GM12878 (cell line): ENCODE data around the gene LTB. TPM values are rescaled to one million over a fixed set of nuclear protein-coding genes. Genes with fewer than 3 reads are reported as not detected.

Experiments used
- CBX5 ChIP-seq: sonication (generic); IDR thresholded peaks from 2 replicates; pipeline ENCODE4 v1.6.1; 2016; ENCODE audit warnings: low read depth, moderate library complexity, mild to moderate bottlenecking, inconsistent platforms
- CHD1 ChIP-seq: IDR thresholded peaks from 2 replicates; pipeline ENCODE4 v1.6.1; 2012; ENCODE audit warnings: low read depth, low read length, improper control_type of control experiment
- FOXM1 ChIP-seq: IDR thresholded peaks from 2 replicates; pipeline ENCODE4 v1.6.1; 2012; ENCODE audit warnings: low read depth, mild to moderate bottlenecking, inconsistent platforms, low read length, moderate library complexity
- GABPA ChIP-seq: IDR thresholded peaks from 2 replicates; pipeline ENCODE4 v1.6.1; 2014; ENCODE audit warnings: antibody characterized with exemption, low read depth, mild to moderate bottlenecking, inconsistent platforms
- HDAC6 ChIP-seq: fragments of 200-600 bp; sonication (generic); IDR thresholded peaks from one replicate; pipeline ENCODE4 v1.8.0; 2017; ENCODE audit warnings: antibody characterized with exemption; ENCODE audit not compliant: unreplicated experiment
- IKZF2 ChIP-seq, 2 experiments: fragments of 450-650 bp; IDR thresholded peaks; 2 replicates each; pipeline ENCODE4 v1.6.1; 2017; ENCODE audit warnings: mild to moderate bottlenecking in 2 of 2, moderate library complexity in 2 of 2
- JUNB ChIP-seq: IDR thresholded peaks from 2 replicates; pipeline ENCODE4 v1.6.1; 2016; ENCODE audit warnings: antibody characterized with exemption, mild to moderate bottlenecking
- MEF2B ChIP-seq: fragments of 450-650 bp; IDR thresholded peaks from 2 replicates; pipeline ENCODE4 v1.6.1; 2018; ENCODE audit warnings: mild to moderate bottlenecking, moderate library complexity; ENCODE audit not compliant: partially characterized antibody, poor library complexity, severe bottlenecking
- MXI1 ChIP-seq: fragments of 150-350 bp; IDR thresholded peaks from 2 replicates; pipeline ENCODE4 v1.6.1; 2011; ENCODE audit warnings: low read depth, mild to moderate bottlenecking, inconsistent platforms, low read length, improper control_type of control experiment
- TBL1XR1 ChIP-seq: IDR thresholded peaks from 2 replicates; pipeline ENCODE4 v1.6.1; 2012; ENCODE audit warnings: low read depth, low read length, improper control_type of control experiment
- TCF3 ChIP-seq: IDR thresholded peaks from 2 replicates; pipeline ENCODE4 v1.6.1; 2012; ENCODE audit warnings: low read depth, mild to moderate bottlenecking, low read length, borderline replicate concordance; ENCODE audit not compliant: insufficient read depth
- TCF7 ChIP-seq: IDR thresholded peaks from 2 replicates; pipeline ENCODE4 v1.6.1; 2014; ENCODE audit warnings: antibody characterized with exemption, borderline replicate concordance
- polyA plus RNA-seq, 11 experiments: library from polyadenylated mRNA; depleted of rRNA in 4 of 11; unstranded in 6 of 11; stranded (reverse) in 5 of 11; fragments of >200 nt; fragmentation: Nextera tagmentation in 4 of 11; fragmentation: Illumina TruSeq in 1 of 11; extraction: Ambion mirVana in 4 of 11; extraction: Trizol in 1 of 11; gene quantifications; 1 replicate in 1 of 11; 2 replicates in 10 of 11; pipeline versions ENCODE4 v1.2.1 to v1.2.3, GENCODE V29; 2011 to 2016; ENCODE audit warnings: inconsistent platforms in 2 of 11, missing spikeins in 2 of 11, low read depth in 1 of 11
- total RNA-seq, 4 experiments: library from RNA; depleted of rRNA in 3 of 4; stranded (reverse); fragments of >200 nt in 3 of 4; fragmentation: Illumina TruSeq in 1 of 4; extraction: Trizol in 1 of 4; gene quantifications; 2 replicates each; pipeline versions ENCODE4 v1.2.1 to v1.2.3, GENCODE V29; 2013 to 2021
- TF ChIP-seq, protein P1 (sequence below): IDR thresholded peaks from 2 replicates; pipeline ENCODE4 v1.6.1; 2011; ENCODE audit warnings: borderline replicate concordance, low read depth, mild to moderate bottlenecking, moderate library complexity, low read length; ENCODE audit not compliant: insufficient read depth, poor library complexity, severe bottlenecking
- TF ChIP-seq, protein P2 (sequence below): IDR thresholded peaks from 2 replicates; pipeline ENCODE4 v1.6.1; 2012; ENCODE audit warnings: low read depth, low read length, improper control_type of control experiment
- TF ChIP-seq, protein P3 (sequence below): fragments of 450-650 bp; formaldehyde crosslinking; IDR thresholded peaks from 2 replicates; pipeline ENCODE4 v1.4.0; 2020; ENCODE audit warnings: mild to moderate bottlenecking, moderate library complexity
- TF ChIP-seq, protein P4 (sequence below): fragments of 450-650 bp; IDR thresholded peaks from 2 replicates; pipeline ENCODE4 v1.6.1; 2016; ENCODE audit warnings: mild to moderate bottlenecking
- TF ChIP-seq, protein P5 (sequence below): fragments of 450-650 bp; IDR thresholded peaks from 2 replicates; pipeline ENCODE4 v1.6.1; 2017; ENCODE audit warnings: mild to moderate bottlenecking, low read depth, inconsistent platforms; ENCODE audit not compliant: poor library complexity, severe bottlenecking
- TF ChIP-seq, protein P6 (sequence below): IDR thresholded peaks from 2 replicates; pipeline ENCODE4 v1.6.1; 2012; ENCODE audit warnings: low read depth, low read length, improper control_type of control experiment

Gene LTB
- total and polyA plus RNA-seq, 10 of the 15 experiments (the other 5 are each of a cell fraction or from before 2014, with no cell fraction given) = 0.71 to 74.3 (median 20.0) TPM

DNA sequence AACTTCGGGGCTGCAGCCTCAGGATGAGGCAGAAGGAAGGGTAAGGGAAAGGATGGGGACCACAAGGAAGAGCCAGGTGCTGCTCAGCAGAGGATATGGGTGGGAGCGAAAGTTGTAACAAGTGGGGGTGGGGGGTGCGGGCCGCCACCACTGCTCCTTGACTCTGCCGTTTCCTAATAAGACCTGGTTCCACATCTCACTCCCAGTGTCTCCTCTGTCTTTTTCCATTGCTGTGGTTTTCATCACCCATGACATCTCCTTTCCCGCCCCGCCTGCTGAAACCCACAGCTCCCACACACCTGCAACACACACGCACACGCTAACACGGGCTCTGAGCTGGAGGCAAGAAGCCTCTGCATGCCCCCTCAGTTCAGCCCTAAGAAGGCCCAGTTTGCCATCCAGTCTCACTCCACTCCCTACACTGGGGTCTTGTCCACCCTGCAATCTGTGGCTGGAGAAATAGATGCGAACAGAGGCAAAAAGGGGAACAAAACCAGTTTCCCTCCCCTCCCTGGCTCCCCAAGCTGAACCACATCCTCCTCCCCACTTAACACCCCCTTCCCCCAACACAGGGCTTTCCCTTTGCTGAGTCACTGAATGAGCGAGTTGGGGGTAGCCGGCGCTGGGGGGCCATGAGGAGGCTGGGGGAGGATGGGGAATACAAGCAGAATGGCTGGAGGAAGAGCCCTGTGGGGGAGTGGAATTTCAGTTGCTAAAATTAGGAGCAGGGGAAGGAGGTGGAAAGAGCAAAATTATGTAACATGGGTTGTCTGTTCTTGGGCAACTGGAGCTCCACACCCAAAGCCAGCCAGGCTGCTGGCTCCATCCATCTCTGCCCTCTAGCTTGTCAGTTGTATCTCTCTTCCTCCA lies 23.4 kb downstream of the LTB start (continued):
- peak; percentile 75 for TF ChIP-seq GABPA
- peak; percentile 95 for TF ChIP-seq FOXM1
- TF ChIP-seq TCF3 = peak; percentile 89
- TF ChIP-seq, protein P1, sequence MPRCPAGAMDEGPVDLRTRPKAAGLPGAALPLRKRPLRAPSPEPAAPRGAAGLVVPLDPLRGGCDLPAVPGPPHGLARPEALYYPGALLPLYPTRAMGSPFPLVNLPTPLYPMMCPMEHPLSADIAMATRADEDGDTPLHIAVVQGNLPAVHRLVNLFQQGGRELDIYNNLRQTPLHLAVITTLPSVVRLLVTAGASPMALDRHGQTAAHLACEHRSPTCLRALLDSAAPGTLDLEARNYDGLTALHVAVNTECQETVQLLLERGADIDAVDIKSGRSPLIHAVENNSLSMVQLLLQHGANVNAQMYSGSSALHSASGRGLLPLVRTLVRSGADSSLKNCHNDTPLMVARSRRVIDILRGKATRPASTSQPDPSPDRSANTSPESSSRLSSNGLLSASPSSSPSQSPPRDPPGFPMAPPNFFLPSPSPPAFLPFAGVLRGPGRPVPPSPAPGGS = peak; percentile 78
- peak; percentile 88 for TF ChIP-seq JUNB
- TF ChIP-seq IKZF2 (IDR thresholded peaks at IDR 0.05) = peak; percentile 98 to 99
- TF ChIP-seq, protein P2, sequence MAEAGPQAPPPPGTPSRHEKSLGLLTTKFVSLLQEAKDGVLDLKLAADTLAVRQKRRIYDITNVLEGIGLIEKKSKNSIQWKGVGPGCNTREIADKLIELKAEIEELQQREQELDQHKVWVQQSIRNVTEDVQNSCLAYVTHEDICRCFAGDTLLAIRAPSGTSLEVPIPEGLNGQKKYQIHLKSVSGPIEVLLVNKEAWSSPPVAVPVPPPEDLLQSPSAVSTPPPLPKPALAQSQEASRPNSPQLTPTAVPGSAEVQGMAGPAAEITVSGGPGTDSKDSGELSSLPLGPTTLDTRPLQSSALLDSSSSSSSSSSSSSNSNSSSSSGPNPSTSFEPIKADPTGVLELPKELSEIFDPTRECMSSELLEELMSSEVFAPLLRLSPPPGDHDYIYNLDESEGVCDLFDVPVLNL = 0 out of 2 replicates have a peak, but pooled peaks have one; percentile 6
- TF ChIP-seq MXI1 = no peak
- TF ChIP-seq, protein P3, sequence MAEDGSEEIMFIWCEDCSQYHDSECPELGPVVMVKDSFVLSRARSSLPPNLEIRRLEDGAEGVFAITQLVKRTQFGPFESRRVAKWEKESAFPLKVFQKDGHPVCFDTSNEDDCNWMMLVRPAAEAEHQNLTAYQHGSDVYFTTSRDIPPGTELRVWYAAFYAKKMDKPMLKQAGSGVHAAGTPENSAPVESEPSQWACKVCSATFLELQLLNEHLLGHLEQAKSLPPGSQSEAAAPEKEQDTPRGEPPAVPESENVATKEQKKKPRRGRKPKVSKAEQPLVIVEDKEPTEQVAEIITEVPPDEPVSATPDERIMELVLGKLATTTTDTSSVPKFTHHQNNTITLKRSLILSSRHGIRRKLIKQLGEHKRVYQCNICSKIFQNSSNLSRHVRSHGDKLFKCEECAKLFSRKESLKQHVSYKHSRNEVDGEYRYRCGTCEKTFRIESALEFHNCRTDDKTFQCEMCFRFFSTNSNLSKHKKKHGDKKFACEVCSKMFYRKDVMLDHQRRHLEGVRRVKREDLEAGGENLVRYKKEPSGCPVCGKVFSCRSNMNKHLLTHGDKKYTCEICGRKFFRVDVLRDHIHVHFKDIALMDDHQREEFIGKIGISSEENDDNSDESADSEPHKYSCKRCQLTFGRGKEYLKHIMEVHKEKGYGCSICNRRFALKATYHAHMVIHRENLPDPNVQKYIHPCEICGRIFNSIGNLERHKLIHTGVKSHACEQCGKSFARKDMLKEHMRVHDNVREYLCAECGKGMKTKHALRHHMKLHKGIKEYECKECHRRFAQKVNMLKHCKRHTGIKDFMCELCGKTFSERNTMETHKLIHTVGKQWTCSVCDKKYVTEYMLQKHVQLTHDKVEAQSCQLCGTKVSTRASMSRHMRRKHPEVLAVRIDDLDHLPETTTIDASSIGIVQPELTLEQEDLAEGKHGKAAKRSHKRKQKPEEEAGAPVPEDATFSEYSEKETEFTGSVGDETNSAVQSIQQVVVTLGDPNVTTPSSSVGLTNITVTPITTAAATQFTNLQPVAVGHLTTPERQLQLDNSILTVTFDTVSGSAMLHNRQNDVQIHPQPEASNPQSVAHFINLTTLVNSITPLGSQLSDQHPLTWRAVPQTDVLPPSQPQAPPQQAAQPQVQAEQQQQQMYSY = 0 out of 2 replicates have a peak, but pooled peaks have one; percentile 28
- TF ChIP-seq, protein P4, sequence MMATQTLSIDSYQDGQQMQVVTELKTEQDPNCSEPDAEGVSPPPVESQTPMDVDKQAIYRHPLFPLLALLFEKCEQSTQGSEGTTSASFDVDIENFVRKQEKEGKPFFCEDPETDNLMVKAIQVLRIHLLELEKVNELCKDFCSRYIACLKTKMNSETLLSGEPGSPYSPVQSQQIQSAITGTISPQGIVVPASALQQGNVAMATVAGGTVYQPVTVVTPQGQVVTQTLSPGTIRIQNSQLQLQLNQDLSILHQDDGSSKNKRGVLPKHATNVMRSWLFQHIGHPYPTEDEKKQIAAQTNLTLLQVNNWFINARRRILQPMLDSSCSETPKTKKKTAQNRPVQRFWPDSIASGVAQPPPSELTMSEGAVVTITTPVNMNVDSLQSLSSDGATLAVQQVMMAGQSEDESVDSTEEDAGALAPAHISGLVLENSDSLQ = no peak
- peak; percentile 84 for TF ChIP-seq MEF2B
- TF ChIP-seq CHD1 = no peak
- TF ChIP-seq TBL1XR1 = peak; percentile 98
- TF ChIP-seq CBX5 = 0 out of 2 replicates have a peak, but pooled peaks have one; percentile 68
- TF ChIP-seq, protein P5, sequence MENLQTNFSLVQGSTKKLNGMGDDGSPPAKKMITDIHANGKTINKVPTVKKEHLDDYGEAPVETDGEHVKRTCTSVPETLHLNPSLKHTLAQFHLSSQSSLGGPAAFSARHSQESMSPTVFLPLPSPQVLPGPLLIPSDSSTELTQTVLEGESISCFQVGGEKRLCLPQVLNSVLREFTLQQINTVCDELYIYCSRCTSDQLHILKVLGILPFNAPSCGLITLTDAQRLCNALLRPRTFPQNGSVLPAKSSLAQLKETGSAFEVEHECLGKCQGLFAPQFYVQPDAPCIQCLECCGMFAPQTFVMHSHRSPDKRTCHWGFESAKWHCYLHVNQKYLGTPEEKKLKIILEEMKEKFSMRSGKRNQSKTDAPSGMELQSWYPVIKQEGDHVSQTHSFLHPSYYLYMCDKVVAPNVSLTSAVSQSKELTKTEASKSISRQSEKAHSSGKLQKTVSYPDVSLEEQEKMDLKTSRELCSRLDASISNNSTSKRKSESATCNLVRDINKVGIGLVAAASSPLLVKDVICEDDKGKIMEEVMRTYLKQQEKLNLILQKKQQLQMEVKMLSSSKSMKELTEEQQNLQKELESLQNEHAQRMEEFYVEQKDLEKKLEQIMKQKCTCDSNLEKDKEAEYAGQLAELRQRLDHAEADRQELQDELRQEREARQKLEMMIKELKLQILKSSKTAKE = peak; percentile 80
- TF ChIP-seq, protein P6, sequence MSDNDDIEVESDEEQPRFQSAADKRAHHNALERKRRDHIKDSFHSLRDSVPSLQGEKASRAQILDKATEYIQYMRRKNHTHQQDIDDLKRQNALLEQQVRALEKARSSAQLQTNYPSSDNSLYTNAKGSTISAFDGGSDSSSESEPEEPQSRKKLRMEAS = peak; percentile 48; the same call in 1 of the 2 replicates
- no peak for TF ChIP-seq HDAC6
- TF ChIP-seq TCF7 = peak; percentile 50; the same call in 1 of the 2 replicates
